ENCODE measurements around the gene PI4K2A.

The PI4K2A gene
- 25.5 to 39.4 (median 27.9) reads per million in 4 experiments for total RNA-seq

DNA sequence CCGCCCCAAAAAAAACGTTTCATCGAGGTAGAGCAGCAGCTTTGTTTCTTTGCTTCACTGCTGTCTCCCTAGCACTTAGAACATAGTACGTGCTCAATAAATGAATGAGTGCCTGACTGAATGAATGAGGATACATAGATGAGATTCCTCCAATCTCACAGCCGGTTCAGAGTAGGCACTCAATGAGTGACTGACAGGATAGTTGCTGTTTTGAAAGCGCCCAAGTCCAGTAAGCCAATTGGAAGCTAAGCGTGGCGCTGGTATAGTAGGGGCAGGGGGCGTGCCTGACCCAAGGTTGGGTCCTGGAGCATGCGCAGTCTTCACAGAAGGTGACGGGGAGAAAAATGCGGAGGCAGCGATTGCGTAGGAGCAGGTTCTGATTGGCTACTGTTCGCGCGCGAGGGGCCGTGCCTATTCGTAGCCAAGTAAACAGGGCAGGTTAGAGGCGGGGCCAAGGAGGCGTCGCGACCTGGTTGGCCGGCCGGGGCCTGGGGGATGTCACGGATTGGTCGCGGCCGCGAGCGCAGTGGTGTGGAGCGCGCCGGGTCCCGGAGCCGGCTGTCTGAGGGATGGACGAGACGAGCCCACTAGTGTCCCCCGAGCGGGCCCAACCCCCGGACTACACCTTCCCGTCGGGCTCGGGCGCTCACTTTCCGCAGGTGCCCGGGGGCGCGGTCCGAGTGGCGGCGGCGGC, at the start of gene PI4K2A:
Gene PI4K2A, plus strand, starts transcription at position 498 of the 694 bp plus-strand sequence. Its CDS starts 72 bp downstream, at position 570.
- peak; percentile 98 for DNase-seq

DNA sequence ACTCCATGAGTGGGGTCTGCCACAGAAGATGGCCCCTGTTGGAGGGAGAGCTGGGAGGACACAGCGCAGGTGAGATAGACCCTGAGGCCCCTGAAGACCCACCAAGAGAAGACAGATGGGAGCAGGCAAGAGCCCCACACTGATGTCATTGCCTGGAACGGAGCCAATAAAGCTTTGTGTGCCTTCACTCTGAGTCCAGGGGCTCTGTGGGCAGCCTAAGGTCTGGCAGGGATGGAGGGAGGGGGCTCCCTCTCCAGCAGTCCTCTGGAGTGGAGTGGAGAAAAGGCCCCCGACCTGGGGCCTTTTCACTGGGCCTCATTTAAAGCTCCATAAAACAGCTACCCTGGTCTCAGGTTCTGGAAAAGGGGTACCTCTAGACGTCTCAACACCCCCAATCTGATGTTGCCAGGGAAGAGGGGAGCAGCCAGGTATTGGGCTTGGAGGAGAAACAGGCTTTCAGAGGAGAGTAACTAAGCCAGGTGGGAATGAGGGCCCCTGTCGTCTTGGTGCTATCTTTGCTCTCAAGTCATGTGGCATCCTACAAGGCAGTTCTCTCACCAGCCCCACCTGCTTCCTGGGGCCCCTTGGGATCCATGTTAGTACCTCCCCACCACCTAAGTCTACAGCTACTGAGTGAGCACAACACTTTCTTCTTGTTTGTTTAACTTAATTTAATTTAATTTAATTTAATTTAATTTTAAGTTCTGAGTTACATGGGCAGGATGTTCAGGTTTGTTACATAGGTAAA, 49.5 kb upstream of the PI4K2A start:
- DNase-seq: no peak

DNA sequence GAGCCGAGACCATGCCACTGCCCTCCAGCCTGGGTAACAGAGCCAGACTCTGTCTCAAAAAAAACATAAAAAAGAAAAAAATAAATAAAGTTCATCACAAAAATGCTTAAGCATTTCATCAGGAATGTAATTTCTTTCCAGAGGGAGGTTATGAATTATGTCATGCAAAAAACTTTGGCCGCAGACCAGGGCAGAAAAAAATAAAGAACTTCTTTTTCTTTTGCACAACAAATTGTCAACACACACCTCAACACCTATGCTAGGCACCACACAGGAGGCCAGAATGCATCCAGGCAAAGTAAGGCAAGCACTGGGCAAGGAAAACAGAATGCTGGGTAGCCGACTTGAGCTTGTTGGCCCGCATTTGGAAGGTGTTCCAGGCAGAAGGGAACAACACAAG, 47.0 kb upstream of the PI4K2A start:
- DNase-seq: no peak

DNA sequence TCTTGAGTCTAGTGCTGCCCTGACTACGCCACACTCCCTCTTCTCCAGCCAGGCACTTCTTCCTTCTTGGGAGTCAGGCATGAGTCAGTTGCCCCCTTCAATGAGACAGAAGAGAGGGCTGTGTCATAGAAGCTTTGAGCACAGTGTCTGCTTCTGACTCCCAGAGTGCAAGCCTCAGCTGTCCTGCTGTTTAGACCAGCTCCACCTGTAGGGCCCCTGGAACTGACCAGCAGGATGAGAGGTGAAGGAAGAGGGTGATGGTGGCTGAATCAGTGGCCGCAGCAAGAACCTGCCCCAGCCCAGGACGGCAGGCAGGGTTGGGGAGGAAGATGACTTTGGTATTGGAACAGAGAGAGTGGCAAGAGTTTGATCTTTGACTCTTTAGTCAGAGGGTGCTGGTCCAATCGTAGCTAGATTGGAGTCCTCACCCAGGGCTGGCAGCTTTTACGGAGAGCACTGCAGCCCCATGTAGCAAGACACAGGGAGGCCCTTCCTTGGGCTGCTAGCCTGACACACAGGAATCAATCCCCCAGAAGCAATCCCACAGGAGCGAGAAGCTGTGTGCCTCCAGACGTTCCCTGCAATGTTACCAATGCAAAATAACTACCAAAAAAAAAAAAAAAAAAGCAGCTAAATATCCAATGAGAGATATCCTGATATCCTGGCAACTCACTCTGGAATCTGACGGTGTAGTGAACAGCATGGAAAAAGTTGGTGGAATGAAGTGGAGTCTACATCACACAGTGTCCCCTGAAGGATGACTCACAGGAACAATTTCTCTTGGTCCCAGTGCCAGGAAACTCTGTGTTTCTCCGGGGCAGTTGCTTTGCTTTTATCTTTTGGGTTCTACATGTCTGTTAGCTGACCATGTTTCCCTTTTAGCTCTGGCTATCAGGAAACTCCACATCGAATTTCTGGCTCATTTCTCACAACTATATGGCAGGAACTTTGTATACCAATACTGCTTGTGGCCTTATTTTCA, 44.1 kb upstream of the PI4K2A start:
- no peak for DNase-seq

DNA sequence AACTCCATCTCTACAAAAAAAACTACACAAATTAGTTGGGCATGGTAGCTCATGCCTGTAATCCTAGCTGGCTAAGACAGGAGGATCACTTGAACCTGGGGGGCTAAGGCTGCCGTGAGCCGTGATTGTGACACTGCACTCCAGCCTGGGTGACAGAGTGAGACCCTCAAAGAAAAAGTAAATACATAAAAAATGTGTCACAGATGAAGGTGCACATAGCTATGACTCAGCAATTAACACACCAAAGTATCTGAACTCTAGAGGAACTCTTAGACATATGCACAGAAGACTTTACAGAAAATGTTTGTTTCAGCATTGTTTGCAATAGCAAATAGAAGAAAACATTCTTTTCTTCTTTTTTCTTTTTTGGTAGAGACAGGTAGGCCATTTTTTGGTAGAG, 42.7 kb upstream of the PI4K2A start:
- no peak for DNase-seq

DNA sequence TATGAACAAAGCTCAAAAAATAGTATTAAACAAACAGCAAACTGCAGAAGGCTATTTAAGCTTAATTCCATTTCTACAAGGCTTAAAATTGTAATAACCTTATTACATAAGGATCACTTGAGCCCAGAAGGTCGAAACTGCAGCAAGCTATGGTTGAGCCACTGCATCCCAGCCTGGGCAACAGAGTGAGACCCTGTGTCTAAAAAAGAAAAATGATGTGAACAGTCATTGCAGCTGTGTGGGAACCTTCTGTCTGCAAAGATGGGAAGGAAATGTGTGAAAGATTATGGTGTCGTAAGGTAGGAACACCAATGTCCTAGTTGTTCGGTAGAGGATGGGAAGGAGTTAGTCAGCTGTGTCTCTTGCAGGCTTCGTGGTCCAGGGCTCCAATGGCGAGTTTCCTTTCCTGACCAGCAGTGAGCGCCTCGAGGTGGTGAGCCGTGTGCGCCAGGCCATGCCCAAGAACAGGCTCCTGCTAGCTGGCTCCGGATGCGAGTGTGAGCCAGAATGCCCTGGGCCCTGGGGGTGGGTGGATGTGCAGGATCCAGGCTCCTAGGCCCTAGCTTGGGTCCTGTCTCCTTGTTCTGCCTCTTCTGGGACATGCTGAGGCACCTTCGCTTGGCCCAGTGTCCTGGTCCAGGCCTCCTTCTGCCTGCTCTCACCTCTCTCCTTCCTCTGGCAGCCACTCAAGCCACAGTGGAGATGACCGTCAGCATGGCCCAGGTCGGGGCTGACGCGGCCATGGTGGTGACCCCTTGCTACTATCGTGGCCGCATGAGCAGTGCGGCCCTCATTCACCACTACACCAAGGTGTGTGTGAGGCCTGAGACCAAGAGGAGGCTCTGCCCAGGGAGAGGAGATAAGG, 41.8 kb upstream of the PI4K2A start:
- DNase-seq: no peak

DNA sequence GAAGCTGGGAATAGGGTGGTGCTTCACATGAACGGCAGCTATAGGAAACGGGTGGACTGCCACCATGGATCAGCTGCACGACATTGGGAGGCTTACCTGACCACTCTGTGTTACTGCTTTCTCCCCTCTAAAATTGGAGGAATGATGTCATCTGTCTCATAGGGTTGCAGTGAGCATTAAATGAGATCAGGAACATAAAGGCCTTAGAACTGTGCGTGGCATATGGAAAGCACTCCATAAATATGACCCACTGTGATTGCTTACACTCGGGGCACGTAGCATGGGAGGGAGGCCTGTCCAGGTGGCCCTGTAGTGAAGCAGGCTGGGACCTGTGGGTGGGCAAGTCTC, 41.2 kb upstream of the PI4K2A start:
- DNase-seq: no peak

DNA sequence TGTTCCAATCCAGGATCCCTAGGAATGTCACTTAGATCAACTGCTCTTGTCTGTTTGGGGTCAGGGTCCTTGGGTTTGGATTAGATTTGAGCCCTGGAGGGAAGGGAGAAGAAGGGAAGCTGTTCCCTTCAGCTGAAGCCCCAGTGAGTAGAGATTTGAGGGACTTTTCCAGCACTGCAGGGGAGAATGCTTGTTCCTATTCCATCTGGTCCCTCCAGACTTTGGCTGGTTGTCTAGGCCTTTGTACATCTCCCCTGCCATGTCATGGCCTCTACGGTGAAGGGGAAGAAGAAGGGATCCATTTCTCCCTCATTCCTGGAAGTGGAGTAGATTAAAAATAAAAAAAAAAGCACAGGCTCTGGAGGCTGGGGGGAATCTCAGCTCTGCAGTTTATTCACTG, 39.9 kb upstream of the PI4K2A start:
- no peak for DNase-seq

DNA sequence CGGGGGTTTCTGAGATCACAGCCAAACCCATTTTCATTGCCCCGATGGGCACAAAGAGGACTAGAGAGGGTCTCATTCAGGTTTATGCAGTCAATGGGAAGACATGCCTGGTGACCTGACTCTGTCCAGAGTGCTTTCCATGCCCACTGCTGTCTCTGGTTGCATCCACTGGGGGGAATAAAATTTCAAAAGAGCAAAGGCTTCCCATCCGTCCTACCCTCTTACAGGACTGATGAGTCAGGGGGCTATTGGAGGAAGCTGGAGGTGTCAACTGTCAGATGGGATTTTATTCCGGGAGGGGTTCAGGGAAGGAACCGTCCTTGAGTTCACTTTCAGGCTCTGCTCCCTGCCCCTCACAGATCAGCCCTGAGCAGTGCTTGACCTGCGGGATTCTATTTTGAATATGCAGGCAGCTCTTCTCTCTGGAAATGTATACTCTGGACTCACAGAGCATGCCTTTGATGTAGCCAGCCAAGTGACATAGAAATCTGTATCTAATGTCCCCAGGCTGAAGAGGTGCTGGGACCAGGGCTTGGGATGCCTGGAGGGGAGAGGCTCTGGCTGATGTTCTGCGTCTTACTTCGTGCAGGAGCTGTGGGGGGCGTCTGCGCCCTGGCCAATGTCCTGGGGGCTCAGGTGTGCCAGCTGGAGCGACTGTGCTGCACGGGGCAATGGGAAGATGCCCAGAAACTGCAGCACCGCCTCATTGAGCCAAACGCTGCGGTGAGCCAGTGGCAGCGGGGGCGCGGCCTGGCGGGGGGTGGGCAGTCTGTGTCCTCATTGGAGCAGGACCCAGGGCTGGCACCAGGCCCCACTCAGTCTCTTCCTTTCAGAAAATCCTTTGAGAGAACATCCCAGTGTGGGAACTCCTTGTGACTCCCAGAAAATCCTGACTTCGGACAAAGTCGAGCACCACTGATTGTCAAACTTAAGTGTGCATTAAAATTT, 38.9 kb upstream of the PI4K2A start:
- no peak for DNase-seq

DNA sequence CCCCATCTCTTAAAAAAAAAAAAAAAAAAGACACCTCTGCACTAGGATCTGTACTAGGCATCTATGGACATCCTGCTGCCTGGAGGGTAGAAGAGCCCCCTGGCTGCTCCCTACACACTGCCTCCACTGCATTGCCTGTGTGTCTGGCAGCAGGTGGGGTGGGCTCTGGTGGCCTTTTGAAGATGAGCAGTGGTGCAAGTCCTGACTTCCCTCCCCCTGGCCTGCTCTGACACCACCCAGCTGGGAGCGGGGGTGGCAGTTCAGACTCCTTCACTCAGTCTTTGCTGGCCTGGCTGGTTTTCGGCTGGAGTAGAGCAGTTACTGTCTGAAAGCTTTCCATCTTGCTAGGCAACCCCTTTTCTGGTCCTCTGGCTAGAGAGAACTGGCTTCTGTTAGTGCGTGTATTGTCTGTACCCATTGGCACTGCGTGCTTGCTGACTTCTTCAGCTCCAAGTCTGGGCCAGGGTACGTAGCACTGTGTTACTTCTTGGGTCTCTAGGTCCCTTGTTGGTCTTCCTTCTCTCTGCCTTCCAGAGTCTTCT, 33.3 kb upstream of the PI4K2A start:
- DNase-seq: no peak

DNA sequence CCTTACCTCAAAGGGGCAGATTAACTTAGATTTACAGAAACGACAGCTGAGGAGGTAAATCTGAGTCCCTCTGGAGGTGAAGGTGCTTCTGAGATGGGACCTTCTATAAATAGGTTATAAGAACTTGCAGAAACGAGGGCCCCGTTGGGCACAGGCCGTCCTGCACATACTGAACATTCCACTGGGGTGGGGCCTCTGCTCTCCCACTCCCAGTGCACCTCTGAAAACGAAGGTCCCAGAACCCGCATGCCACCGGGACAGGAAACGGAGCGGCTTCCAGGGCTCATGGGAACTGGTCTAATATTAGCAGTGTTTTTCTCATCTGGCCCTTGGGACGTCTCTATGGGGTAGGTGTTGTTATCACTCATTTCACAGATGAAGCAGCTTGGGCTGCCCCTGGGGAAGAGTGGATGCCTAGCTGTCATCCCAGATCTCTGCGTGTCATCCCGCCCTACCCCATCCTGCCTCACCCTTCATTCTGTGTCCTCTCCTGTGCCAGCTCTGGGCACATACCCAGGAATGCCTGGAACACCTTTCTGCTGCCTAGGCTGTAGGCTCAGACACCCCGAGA, 31.4 kb upstream of the PI4K2A start:
- DNase-seq: no peak

DNA sequence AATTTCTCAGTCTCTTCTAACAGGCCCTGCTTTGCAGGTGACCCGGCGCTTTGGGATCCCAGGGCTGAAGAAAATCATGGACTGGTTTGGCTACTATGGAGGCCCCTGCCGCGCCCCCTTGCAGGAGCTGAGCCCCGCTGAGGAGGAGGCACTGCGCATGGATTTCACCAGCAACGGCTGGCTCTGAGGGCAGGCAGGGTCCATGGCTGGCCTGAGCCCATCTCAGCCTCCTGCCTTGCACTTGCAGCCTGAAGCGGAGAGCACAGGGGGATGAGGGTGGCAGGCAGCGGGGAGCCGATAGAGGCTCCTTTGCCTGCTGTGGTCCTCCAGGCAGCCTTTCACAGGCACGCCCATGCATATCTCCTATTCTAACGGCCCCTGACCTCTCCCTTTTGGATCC, 29.0 kb upstream of the PI4K2A start:
- no peak for DNase-seq

DNA sequence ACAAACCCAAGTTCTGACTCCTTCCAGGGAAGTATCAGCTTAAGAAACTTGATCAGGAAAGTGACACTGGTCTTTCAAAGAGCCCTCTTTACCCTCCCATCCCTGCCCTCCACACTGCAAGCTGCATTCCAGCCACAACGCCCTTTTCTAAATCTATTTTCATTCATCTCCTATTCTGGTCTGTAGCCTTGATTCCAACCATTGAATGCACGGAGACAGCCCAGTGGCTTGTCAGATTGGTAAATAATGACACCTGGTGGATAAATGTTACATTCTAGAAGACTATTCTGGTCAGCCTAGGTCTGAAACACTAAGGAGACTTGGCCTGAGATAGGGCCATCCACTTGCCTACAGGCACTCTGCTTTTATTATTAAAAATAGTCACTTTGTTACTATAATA, 28.1 kb upstream of the PI4K2A start:
- DNase-seq: no peak

DNA sequence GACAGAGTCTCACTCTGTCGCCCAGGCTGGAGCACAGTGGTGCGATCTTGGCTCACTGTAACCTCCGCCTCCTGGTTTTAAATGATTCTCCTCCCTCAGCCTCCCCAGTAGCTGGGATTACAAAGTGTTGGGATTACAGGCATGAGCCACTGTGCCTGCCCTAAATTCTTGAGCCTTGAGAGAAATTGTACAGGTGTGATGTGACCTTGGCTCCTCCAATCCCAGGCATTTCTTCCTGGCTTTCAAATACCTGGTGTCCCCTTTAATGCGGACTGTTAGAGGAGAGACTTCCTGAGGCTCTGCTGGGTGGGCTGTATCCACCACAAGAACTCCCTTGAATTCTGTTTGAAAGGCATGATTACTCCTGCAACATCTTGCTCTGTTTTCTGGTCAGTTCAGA, 22.2 kb upstream of the PI4K2A start:
- no peak for DNase-seq

DNA sequence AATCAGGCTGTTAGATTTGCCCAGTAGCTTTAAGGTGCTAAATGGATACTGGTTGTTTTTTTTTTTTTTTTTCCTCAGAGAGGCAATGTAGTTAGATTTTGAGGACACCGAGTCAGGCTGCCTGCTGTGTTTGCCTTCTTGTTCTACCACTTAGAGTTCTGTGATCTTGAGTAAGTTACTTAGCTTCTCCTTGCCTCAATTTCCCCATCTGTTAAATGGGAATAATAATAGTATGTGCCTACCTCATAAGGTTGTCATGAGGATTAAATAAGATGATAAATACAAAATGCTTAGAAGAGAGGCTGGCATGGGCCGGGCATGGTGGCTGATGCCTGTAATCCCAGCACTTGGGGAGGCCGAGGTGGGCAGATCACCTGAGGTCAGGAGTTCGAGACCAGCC, 21.7 kb upstream of the PI4K2A start:
- DNase-seq: no peak

DNA sequence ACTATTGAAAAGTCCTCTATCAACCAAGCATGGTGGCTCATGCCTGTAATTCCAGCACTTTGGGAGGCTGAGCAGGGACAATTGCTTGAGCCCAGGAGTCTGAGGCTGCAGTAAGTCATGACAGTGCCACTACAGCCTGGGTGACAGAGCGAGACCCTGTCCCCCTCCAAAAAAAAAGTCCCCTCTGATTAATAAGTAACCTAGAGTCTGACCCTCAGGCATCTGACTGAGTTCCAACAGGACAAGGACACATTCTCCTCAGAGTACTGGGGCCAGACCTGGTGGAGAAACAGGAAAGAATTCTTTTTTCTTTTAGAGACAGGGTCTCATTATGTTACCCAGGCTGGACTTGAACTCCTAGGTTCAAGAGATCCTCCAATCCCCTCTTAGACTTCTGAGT, 17.2 kb upstream of the PI4K2A start:
- DNase-seq: no peak

DNA sequence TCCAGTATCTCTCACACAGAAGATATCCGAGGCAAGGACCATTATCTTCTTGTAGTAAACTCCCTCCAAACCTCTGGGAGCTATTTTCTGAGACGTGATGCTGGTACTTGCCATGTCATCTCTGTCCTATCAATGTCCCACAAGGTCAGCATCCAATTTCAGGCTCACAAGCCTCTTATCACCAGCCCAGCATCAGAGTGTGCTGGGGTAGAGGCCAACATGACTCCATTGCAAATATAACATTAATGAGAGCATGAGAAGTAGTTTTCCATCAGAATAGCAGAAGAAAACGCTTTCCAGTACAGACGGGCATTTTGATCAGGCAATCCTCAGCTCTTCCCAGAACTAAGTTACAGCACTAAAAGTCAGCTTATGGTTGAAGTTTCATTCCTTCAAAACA, 12.7 kb upstream of the PI4K2A start:
- no peak for DNase-seq

DNA sequence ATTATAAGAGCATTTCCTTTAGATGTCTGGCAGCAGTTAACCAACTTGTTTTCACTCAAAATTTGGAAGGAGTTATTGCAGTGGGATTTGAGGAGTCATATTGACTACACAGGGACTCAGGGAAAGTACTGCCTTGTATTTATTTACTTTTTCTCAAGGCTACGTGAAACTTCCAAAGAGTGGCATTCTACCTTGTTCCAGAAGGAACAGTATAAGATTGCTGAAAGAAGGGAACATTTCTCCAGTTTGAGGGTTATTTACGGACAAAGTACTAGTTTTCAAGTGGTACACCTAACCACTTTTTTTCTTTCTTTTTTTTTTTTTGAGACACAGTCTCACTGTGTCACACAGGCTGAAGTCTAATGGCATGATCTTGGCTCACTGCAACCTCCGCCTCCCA, 12.2 kb upstream of the PI4K2A start:
- DNase-seq: no peak

DNA sequence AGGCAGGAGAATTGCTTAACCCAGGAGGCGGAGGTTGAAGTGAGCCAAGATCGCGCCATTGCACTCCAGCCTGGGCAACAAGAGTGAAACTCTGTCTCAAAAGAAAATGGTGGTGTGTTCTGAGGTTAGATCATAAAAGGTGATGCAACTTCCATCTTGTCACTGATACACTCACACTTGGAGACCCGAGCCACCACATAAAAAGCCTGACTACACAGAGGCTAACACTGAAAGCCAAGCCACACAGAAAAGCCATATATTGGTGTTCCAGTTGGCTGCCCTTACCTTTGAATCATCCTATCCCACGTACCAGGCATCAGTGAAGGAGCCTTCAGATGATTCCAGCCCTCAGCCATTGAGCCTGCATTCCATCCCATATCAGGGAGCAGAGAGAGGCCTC, 11.2 kb upstream of the PI4K2A start:
- no peak for DNase-seq

DNA sequence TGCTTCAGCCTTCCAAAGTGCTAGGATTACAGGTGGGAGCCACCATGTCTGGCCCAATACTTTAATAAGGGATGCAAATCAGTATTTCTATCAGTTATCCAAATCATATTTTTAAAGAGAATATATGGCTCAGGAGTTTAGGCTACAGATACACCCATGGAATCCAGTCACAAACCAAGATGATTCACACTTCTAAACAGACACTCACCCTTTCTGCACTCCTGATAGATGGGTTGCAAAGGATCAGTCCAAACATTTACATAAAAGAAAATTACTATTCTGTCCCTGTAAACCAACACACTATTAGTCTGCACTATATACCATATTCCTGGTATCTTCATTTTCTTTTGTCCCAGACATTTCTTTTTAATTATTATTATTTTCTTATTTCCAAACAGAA, 9.4 kb upstream of the PI4K2A start:
- DNase-seq: no peak
